22Rv1 (cell line): ENCODE measurements around the gene PSMB8.

Source experiments
- ZFX ChIP-seq: fragments of 450-650 bp; IDR thresholded peaks from 2 replicates; pipeline ENCODE4 v1.6.1; 2017; ENCODE audit warnings: antibody characterized with exemption, borderline replicate concordance
- TF ChIP-seq, protein P1 (sequence below): fragments of 450-650 bp; IDR thresholded peaks from 2 replicates; pipeline ENCODE4 v1.5.1; 2017; ENCODE audit warnings: mild to moderate bottlenecking

DNA sequence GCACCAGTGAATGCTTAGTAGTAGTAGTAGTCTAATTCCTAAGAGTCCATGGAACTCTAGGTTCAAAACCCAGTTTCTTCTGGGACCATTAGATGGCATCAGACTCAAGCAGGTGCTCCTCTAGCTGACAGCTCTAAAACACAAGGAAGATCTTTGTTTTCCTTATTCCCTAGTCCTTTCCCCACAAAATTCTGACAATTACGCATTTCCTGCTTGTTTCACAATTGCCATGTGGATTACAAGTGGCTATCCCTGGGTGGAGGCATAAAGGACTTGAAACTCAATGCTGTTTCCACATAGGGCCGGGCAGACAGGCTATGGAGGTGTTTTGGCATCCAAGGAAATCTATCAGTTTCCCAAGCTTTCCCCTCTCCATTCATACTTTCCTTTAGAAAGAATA lies 17.9 kb downstream of the PSMB8 start:
- TF ChIP-seq, protein P1, sequence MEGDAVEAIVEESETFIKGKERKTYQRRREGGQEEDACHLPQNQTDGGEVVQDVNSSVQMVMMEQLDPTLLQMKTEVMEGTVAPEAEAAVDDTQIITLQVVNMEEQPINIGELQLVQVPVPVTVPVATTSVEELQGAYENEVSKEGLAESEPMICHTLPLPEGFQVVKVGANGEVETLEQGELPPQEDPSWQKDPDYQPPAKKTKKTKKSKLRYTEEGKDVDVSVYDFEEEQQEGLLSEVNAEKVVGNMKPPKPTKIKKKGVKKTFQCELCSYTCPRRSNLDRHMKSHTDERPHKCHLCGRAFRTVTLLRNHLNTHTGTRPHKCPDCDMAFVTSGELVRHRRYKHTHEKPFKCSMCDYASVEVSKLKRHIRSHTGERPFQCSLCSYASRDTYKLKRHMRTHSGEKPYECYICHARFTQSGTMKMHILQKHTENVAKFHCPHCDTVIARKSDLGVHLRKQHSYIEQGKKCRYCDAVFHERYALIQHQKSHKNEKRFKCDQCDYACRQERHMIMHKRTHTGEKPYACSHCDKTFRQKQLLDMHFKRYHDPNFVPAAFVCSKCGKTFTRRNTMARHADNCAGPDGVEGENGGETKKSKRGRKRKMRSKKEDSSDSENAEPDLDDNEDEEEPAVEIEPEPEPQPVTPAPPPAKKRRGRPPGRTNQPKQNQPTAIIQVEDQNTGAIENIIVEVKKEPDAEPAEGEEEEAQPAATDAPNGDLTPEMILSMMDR, result peak; percentile 56
- no peak for TF ChIP-seq ZFX
